Stimulated activated CD8-positive, alpha-beta memory T cell treated with anti-CD3 and anti-CD28 coated beads, Interleukin-12 subunit alpha, Interleukin-12 subunit beta, amount 100 ng/mL, for 1 hour (primary cell): Measurements from ENCODE around the gene METTL2A.
"Not testable (repeated sequence)": the region's sequence is repeated elsewhere in the genome, so short reads cannot be mapped to it uniquely, and the experiment has no call there.

Experiments used
- DNase-seq: peaks from one replicate; pipeline ENCODE4 v3.0.0-alpha.2; 2020; ENCODE audit warnings: low read depth

The METTL2A gene

GRCh38 chr17:62423647-62424461 is at the start of gene METTL2A:
Gene METTL2A, plus strand, starts transcription at chr17:62423897. Its CDS starts 6 bp downstream, at chr17:62423903.
- DNase-seq = peak; percentile 73

GRCh38 chr17:62380253-62380652 is 43.4 kb upstream of the METTL2A start, which contains the start of gene EFCAB3:
Gene EFCAB3, plus strand, starts transcription at chr17:62380553. Its CDS starts 2,427 bp downstream, at chr17:62382980.
- DNase-seq = no peak

- no peak for DNase-seq
Observed at GRCh38 chr17:62381561-62381960, 42.1 kb upstream of the METTL2A start.

- DNase-seq = no peak
Observed at GRCh38 chr17:62388856-62389255, 34.8 kb upstream of the METTL2A start.

- no peak for DNase-seq
Observed at GRCh38 chr17:62392908-62393307, 30.8 kb upstream of the METTL2A start.

- no peak for DNase-seq
Observed at GRCh38 chr17:62398891-62399290, 24.8 kb upstream of the METTL2A start.

- no peak for DNase-seq
Observed at GRCh38 chr17:62405451-62405850, 18.2 kb upstream of the METTL2A start.

GRCh38 chr17:62413090-62413489 is 10.6 kb upstream of the METTL2A start:
- not testable (repeated sequence) for DNase-seq

- not testable (repeated sequence) for DNase-seq
Observed at GRCh38 chr17:62426214-62426613, 2.5 kb downstream of the METTL2A start.

GRCh38 chr17:62435251-62435650 is 11.6 kb downstream of the METTL2A start:
- DNase-seq = not testable (repeated sequence)

- not testable (repeated sequence) for DNase-seq
Observed at GRCh38 chr17:62441181-62441580, 17.5 kb downstream of the METTL2A start.

GRCh38 chr17:62444063-62444462 is 20.4 kb downstream of the METTL2A start:
- no peak for DNase-seq

- DNase-seq = not testable (repeated sequence)
Observed at GRCh38 chr17:62445791-62446190, 22.1 kb downstream of the METTL2A start.

- not testable (repeated sequence) for DNase-seq
Observed at GRCh38 chr17:62452195-62452594, 28.5 kb downstream of the METTL2A start.

GRCh38 chr17:62453041-62453440 is 29.3 kb downstream of the METTL2A start:
- not testable (repeated sequence) for DNase-seq

GRCh38 chr17:62453656-62454055 is 30.0 kb downstream of the METTL2A start:
- not testable (repeated sequence) for DNase-seq

GRCh38 chr17:62454111-62454510 is 30.4 kb downstream of the METTL2A start:
- not testable (repeated sequence) for DNase-seq

- no peak for DNase-seq
Observed at GRCh38 chr17:62456016-62456415, 32.3 kb downstream of the METTL2A start.

- DNase-seq = not testable (repeated sequence)
Observed at GRCh38 chr17:62458483-62458882, 34.8 kb downstream of the METTL2A start.

- not testable (repeated sequence) for DNase-seq
Observed at GRCh38 chr17:62464422-62464821, 40.7 kb downstream of the METTL2A start.

GRCh38 chr17:62465271-62465670 is 41.6 kb downstream of the METTL2A start:
- DNase-seq = not testable (repeated sequence)

- peak; percentile 51 for DNase-seq
Observed at GRCh38 chr17:62470666-62471379, 47.1 kb downstream of the METTL2A start.

- DNase-seq = not testable (repeated sequence)
Observed at GRCh38 chr17:62471380-62471880, 47.7 kb downstream of the METTL2A start.
